ENCODE results near the gene ANKZF1. TPM values are rescaled to one million over a fixed set of nuclear protein-coding genes. Genes with fewer than 3 reads are reported as not detected.
A peak's percentile ranks its signal among the peaks of the same experiment; 100 is the strongest.

ANKZF1 gene
- polyA plus RNA-seq, 3 donors, result 7.6 to 79.3 (median 10.4) TPM

- peak within 1 kb of the TSS; percentile 38 to 79 (median 46) for H3K4me3 ChIP-seq (replicated peaks in 1 of 3; ENCODE audit: low read depth in 2 of 3, low read length in 3 of 3)
Measured at GRCh38 chr2:219218732-219219701, 10.6 kb upstream of the ANKZF1 start, which contains the start of gene ABCB6. ABCB6 (minus strand) TSS chr2:219218958; CDS start chr2:219218673, 285 bp downstream.

More at GRCh38 chr2:219218732-219219701, 10.6 kb upstream of the ANKZF1 start, which contains the start of gene ABCB6:
- peaks cover 33% of the 10 kb centered on the region for H3K4me1 Mint-ChIP-seq
- H3K4me3 Mint-ChIP-seq, result peak within 1 kb of the TSS; percentile 70 to 86
- no peak for TF ChIP-seq CTCF (IDR thresholded peaks at IDR 0.05)
- 6% methylated on average over 52 of the region's 71 CpGs for WGBS (ENCODE audit: insufficient coverage)
- Histone ChIP-seq H3K4me1 (ENCODE audit: control insufficient read depth in 1 of 2, insufficient read depth in 2 of 2, low read length in 2 of 2) (peaks cover 32 to 37% of the 10 kb centered on the region in 2 donors), H3K27me3 (ENCODE audit: control insufficient read depth in 2 of 2, insufficient read depth in 2 of 2, low read length in 2 of 2) (peaks cover 0 to 53% of the 10 kb centered on the region in 2 donors), H3K27ac (ENCODE audit: low read depth in 1 of 2, low read length in 2 of 2) (peak within 1 kb of the TSS in 1 of 2 donors; percentile 36), H3K79me2 (ENCODE audit: insufficient read depth, low read length) (no peaks in the 10 kb centered on the region), H3K9me3 (replicated peaks in 1 of 2; ENCODE audit: control insufficient read depth in 1 of 2, insufficient read depth in 1 of 2, low read length in 2 of 2) (peaks cover 0 to 5% of the 10 kb centered on the region in 2 donors), H4K20me1 (ENCODE audit: insufficient read depth, low read length) (peaks cover 56% of the 10 kb centered on the region), H2AFZ (ENCODE audit: insufficient read depth, low read depth, low read length, poor library complexity, severe bottlenecking) (peak within 1 kb of the TSS; percentile 66), H3K4me2 (replicated peaks; ENCODE audit: extremely low read depth, low read length, poor library complexity, severe bottlenecking) (peak within 1 kb of the TSS; percentile 98), H3K36me3 (replicated peaks in 1 of 2; ENCODE audit: control insufficient read depth in 1 of 2, insufficient read depth in 2 of 2, low read length in 2 of 2) (peaks cover 42 to 47% of the 10 kb centered on the region in 2 donors), H3K9ac (ENCODE audit: insufficient read depth, low read length, poor library complexity, severe bottlenecking) (peak within 1 kb of the TSS; percentile 46)
- H3K36me3 Mint-ChIP-seq, result peaks cover 57 to 64% of the 10 kb centered on the region in 2 donors
- H3K27me3 Mint-ChIP-seq (ENCODE audit: low read depth in 3 of 3), result peaks cover 49 to 62% (median 50%) of the 10 kb centered on the region in 3 donors
- intact Hi-C loops (cut with micrococcal nuclease), result loop anchor here (5.0 kb wide), 2 partner anchors 33 to 42 kb away; partner anchors contain the start of genes TUBA4A (in 2 of the 2), TUBA4B (in 2 of the 2), CNPPD1 (in 1 of the 2) and RETREG2 (in 1 of the 2)
- peak within 1 kb of the TSS; percentile 37 to 87 (median 80) for H3K27ac Mint-ChIP-seq
- H3K9me3 Mint-ChIP-seq, result peaks cover 0 to 19% (median 9%) of the 10 kb centered on the region in 7 donors
- peak; percentile 76 to 84 (median 78) for DNase-seq

All from CD14-positive monocyte (primary cell).